Renal pelvis (tissue), 4 donors: Measurements from ENCODE around the gene ZMYND11. TPM values are rescaled to one million over a fixed set of nuclear protein-coding genes. Genes with fewer than 3 reads are reported as not detected.

Experiments used
- DNase-seq: peaks from one replicate; pipeline ENCODE4 v3.0.0-alpha.2; 2013
- polyA plus RNA-seq, 3 donors: library from polyadenylated mRNA; unstranded; fragments of 120-200 nt; gene quantifications; one replicate each; pipeline ENCODE4 v1.2.1, GENCODE V29; 2013; ENCODE audit not compliant: insufficient read length in 3 of 3

Gene ZMYND11
- polyA plus RNA-seq, 3 donors: 91.4 to 111 (median 95.3) TPM

- DNase-seq: no peak
These were observed 51.7 kb downstream of the ZMYND11 start for GRCh38 chr10:186911-187310.

GRCh38 chr10:188546-188945 is 53.3 kb downstream of the ZMYND11 start:
- no peak for DNase-seq

GRCh38 chr10:190216-190615 is 55.0 kb downstream of the ZMYND11 start:
- DNase-seq: no peak

GRCh38 chr10:191703-192518 is 56.7 kb downstream of the ZMYND11 start:
- DNase-seq: no peak

GRCh38 chr10:194281-194680 is 59.0 kb downstream of the ZMYND11 start:
- no peak for DNase-seq

GRCh38 chr10:200405-200804 is 65.2 kb downstream of the ZMYND11 start:
- DNase-seq: no peak

GRCh38 chr10:201328-201771 is 66.1 kb downstream of the ZMYND11 start:
- no peak for DNase-seq

- DNase-seq: no peak
These were observed 73.4 kb downstream of the ZMYND11 start for GRCh38 chr10:208616-209015.

GRCh38 chr10:209357-209756 is 74.1 kb downstream of the ZMYND11 start:
- no peak for DNase-seq

- DNase-seq: no peak
These were observed 75.0 kb downstream of the ZMYND11 start for GRCh38 chr10:210297-210696.

GRCh38 chr10:215444-215843 is 80.2 kb downstream of the ZMYND11 start:
- DNase-seq: no peak

- no peak for DNase-seq
These were observed 83.5 kb downstream of the ZMYND11 start for GRCh38 chr10:218798-219197.

GRCh38 chr10:219731-220472 is 84.6 kb downstream of the ZMYND11 start:
- no peak for DNase-seq

GRCh38 chr10:224571-224970 is 89.3 kb downstream of the ZMYND11 start:
- DNase-seq: no peak

GRCh38 chr10:226018-226417 is 90.8 kb downstream of the ZMYND11 start:
- DNase-seq: no peak

- DNase-seq: no peak
These were observed 91.8 kb downstream of the ZMYND11 start for GRCh38 chr10:227014-227413.

GRCh38 chr10:228366-228765 is 93.1 kb downstream of the ZMYND11 start:
- no peak for DNase-seq

- DNase-seq: no peak
These were observed 95.5 kb downstream of the ZMYND11 start for GRCh38 chr10:230758-231157.

- DNase-seq: no peak
These were observed 96.8 kb downstream of the ZMYND11 start for GRCh38 chr10:232061-232460.

GRCh38 chr10:232878-233277 is 97.6 kb downstream of the ZMYND11 start:
- DNase-seq: no peak

GRCh38 chr10:234708-235406 is 99.6 kb downstream of the ZMYND11 start:
- no peak for DNase-seq

- DNase-seq: no peak
These were observed 100.7 kb downstream of the ZMYND11 start for GRCh38 chr10:235915-236314.

GRCh38 chr10:239109-239508 is 103.9 kb downstream of the ZMYND11 start:
- DNase-seq: no peak
